ENCODE measurements around the gene GRAP2.

DNA sequence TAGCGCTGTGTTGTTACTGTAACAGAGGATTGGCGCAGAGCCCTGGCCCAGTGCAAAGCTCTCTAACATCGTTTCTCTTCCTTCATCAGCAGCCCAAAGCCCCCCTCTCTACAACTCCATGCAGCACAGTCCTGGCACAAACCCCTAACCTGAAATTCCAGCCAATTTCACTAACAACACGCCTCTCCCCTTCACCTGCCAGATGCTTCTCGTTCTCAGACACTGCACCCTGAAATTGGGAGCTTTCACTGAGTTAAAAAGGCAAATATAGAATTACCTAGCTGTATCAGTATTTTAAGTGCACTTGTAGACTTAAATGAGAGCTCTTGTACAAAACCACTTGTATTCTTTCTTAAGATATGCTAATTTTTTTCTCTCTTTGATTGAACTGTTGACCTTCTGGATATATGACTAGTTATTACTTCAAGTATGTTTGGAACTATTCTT is 16.3 kb downstream of the GRAP2 start:
- no peak for TF ChIP-seq POLR2A (IDR thresholded peaks at IDR 0.05)
- TF ChIP-seq, protein P1, sequence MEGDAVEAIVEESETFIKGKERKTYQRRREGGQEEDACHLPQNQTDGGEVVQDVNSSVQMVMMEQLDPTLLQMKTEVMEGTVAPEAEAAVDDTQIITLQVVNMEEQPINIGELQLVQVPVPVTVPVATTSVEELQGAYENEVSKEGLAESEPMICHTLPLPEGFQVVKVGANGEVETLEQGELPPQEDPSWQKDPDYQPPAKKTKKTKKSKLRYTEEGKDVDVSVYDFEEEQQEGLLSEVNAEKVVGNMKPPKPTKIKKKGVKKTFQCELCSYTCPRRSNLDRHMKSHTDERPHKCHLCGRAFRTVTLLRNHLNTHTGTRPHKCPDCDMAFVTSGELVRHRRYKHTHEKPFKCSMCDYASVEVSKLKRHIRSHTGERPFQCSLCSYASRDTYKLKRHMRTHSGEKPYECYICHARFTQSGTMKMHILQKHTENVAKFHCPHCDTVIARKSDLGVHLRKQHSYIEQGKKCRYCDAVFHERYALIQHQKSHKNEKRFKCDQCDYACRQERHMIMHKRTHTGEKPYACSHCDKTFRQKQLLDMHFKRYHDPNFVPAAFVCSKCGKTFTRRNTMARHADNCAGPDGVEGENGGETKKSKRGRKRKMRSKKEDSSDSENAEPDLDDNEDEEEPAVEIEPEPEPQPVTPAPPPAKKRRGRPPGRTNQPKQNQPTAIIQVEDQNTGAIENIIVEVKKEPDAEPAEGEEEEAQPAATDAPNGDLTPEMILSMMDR (IDR thresholded peaks at IDR 0.05): no peak
